Nephron (organoid): ENCODE measurements around the gene VEGFC.

Experiments used
- H3K27ac Mint-ChIP-seq, 3 experiments: 2 replicates each; pipeline ENCODE4 v1.8.0; 2020; ENCODE audit warnings: mixed read lengths in 3 of 3, mild to moderate bottlenecking in 2 of 3, moderate library complexity in 1 of 3
- H3K27me3 Mint-ChIP-seq: 2 replicates; pipeline ENCODE4 v1.8.0; 2021; ENCODE audit warnings: low read depth, mild to moderate bottlenecking, moderate library complexity, mixed read lengths
- H3K36me3 Mint-ChIP-seq: 2 replicates; pipeline ENCODE4 v1.8.0; 2020; ENCODE audit warnings: low read depth, mixed read lengths
- H3K4me1 Mint-ChIP-seq: 2 replicates; pipeline ENCODE4 v1.8.0; 2020; ENCODE audit warnings: mixed read lengths
- H3K4me3 Mint-ChIP-seq, 3 experiments: 2 replicates each; pipeline ENCODE4 v1.8.0; 2020; ENCODE audit warnings: mild to moderate bottlenecking in 3 of 3, mixed read lengths in 3 of 3, moderate library complexity in 2 of 3
- H3K9me3 Mint-ChIP-seq: 2 replicates; pipeline ENCODE4 v1.8.0; 2020; ENCODE audit warnings: mixed read lengths
- CTCF ChIP-seq, 3 experiments: fragments of 200-600 bp; sonication (generic); IDR thresholded peaks; one replicate each; pipeline ENCODE4 v1.5.0; 2021; ENCODE audit warnings: antibody characterized with exemption in 3 of 3; ENCODE audit not compliant: unreplicated experiment in 3 of 3

Gene VEGFC

GRCh38 chr4:176671532-176671931 is 121.2 kb downstream of the VEGFC start:
- Mint-ChIP-seq H3K4me3 (no peak overlapping the region), H3K9me3 (no peaks in the 10 kb centered on the region), H3K36me3 (no peaks in the 10 kb centered on the region), H3K27ac (no peak overlapping the region), H3K4me1 (no peaks in the 10 kb centered on the region), H3K27me3 (no peaks in the 10 kb centered on the region)
- TF ChIP-seq CTCF (IDR thresholded peaks at IDR 0.05; ENCODE audit: unreplicated experiment in 3 of 3): no peak

DNA sequence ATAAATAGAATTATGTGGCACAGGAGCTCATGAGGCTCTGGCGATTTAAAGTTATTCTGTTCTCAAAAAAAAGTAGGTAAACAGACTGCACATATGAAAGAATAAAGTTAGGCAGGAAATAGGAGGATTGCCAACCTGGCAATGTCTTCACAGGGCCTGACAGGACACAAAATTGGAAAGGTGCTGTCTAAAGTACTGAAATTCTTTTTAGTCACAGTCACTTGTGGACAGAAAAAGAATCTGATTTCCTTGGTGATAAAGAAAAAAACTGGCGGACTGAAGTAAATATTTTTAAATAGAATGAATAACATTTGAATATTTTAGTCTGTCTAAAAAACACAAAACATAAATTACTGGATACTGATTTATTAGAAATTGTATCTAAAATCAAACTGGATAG is 124.4 kb downstream of the VEGFC start:
- Mint-ChIP-seq H3K9me3 (no peaks in the 10 kb centered on the region), H3K27ac (no peak overlapping the region), H3K4me1 (no peaks in the 10 kb centered on the region), H3K36me3 (no peaks in the 10 kb centered on the region), H3K27me3 (no peaks in the 10 kb centered on the region), H3K4me3 (no peak overlapping the region)
- no peak for TF ChIP-seq CTCF (IDR thresholded peaks at IDR 0.05; ENCODE audit: unreplicated experiment in 3 of 3)

GRCh38 chr4:176664964-176665363 is 127.8 kb downstream of the VEGFC start:
- Mint-ChIP-seq H3K4me1 (no peaks in the 10 kb centered on the region), H3K4me3 (no peak overlapping the region), H3K36me3 (no peaks in the 10 kb centered on the region), H3K27me3 (peaks cover 7% of the 10 kb centered on the region), H3K27ac (no peak overlapping the region), H3K9me3 (no peaks in the 10 kb centered on the region)
- TF ChIP-seq CTCF (IDR thresholded peaks at IDR 0.05; ENCODE audit: unreplicated experiment in 3 of 3): no peak

DNA sequence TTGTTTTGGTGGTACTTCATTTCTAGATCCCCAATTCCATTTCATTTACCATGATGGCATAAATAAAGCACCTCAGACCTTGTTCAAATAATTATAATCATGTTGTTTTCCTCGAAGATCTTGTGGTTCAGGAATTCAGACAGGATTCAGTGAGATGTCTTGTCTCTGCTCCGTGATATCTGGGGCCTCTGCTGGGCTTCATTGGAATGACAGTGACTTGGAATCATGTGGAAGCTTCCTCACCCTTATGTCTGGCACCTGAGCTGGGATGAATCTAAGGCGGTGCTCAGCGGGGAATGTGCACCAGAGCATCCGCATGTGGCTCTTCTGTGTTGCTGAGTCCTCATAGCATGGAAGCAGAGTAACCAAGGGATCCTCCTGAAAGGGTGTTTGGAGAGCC is 132.2 kb downstream of the VEGFC start:
- Mint-ChIP-seq H3K9me3 (no peaks in the 10 kb centered on the region), H3K27ac (no peak overlapping the region), H3K27me3 (peaks cover 7% of the 10 kb centered on the region), H3K4me3 (no peak overlapping the region), H3K4me1 (no peaks in the 10 kb centered on the region), H3K36me3 (no peaks in the 10 kb centered on the region)
- no peak for TF ChIP-seq CTCF (IDR thresholded peaks at IDR 0.05; ENCODE audit: unreplicated experiment in 3 of 3)

DNA sequence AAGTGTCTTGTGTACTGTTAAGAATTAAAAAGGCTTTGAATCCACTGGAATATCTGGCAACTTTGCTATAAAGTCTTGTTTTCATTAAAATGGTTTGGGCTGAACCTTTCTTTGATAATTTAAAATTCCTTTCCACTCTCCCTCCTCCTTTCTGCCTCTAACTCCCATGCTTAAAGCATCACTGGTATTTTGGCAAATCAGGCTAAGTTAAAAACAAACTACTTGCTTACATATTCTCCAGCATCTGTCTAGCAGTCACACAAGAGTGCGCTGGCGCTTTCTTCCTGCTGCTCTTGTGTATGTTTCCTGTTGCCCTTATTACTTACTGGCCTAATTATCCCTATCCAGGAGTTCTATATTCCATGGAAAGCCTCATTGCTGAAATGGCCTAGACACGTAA is 136.6 kb downstream of the VEGFC start:
- no peak for TF ChIP-seq CTCF (IDR thresholded peaks at IDR 0.05; ENCODE audit: unreplicated experiment in 3 of 3)
- H3K27me3 Mint-ChIP-seq: peaks cover 7% of the 10 kb centered on the region
- H3K9me3 Mint-ChIP-seq: no peaks in the 10 kb centered on the region
- no peak overlapping the region for H3K4me3 Mint-ChIP-seq
- no peak overlapping the region for H3K27ac Mint-ChIP-seq
- H3K4me1 Mint-ChIP-seq: no peaks in the 10 kb centered on the region
- no peaks in the 10 kb centered on the region for H3K36me3 Mint-ChIP-seq

- Mint-ChIP-seq H3K36me3 (no peaks in the 10 kb centered on the region), H3K27me3 (no peaks in the 10 kb centered on the region), H3K9me3 (no peaks in the 10 kb centered on the region), H3K27ac (no peak overlapping the region), H3K4me1 (no peaks in the 10 kb centered on the region), H3K4me3 (no peak overlapping the region)
- no peak for TF ChIP-seq CTCF (IDR thresholded peaks at IDR 0.05; ENCODE audit: unreplicated experiment in 3 of 3)
Observed at GRCh38 chr4:176654565-176655216, 138.0 kb downstream of the VEGFC start.
